Endodermal cell (in vitro differentiated cells): ENCODE data around the gene ATF3. TPM values are rescaled to one million over a fixed set of nuclear protein-coding genes. Genes with fewer than 3 reads are reported as not detected.

Experiments
- DNase-seq: peaks from one replicate; pipeline ENCODE4 v3.0.0-alpha.2; 2017
- H3K27ac ChIP-seq: 2 replicates; pipeline ENCODE4 v1.5.1; 2013; ENCODE audit warnings: mild to moderate bottlenecking, low read depth, low read length, moderate library complexity
- H3K27me3 ChIP-seq: 2 replicates; pipeline ENCODE4 v1.6.1; 2013; ENCODE audit warnings: mild to moderate bottlenecking, low read length, moderate library complexity; ENCODE audit not compliant: insufficient read depth, control insufficient read depth, poor library complexity, severe bottlenecking
- H3K36me3 ChIP-seq: 2 replicates; pipeline ENCODE4 v1.7.0; 2013; ENCODE audit warnings: mild to moderate bottlenecking, low read length, moderate library complexity; ENCODE audit not compliant: control insufficient read depth, insufficient read depth
- H3K4me1 ChIP-seq: one replicate; pipeline ENCODE4 v1.7.0; 2013; ENCODE audit warnings: low read length; ENCODE audit not compliant: control insufficient read depth, insufficient read depth
- H3K4me3 ChIP-seq: 2 replicates; pipeline ENCODE4 v1.5.1; 2013; ENCODE audit warnings: mild to moderate bottlenecking, low read length, moderate library complexity
- H3K9ac ChIP-seq: 2 replicates; pipeline ENCODE4 v1.6.1; 2013; ENCODE audit warnings: mild to moderate bottlenecking, low read length, moderate library complexity; ENCODE audit not compliant: poor library complexity, severe bottlenecking; ENCODE audit errors: extremely low read depth
- H3K9me3 ChIP-seq: 2 replicates; pipeline ENCODE4 v1.6.1; 2013; ENCODE audit warnings: mild to moderate bottlenecking, low read length, moderate library complexity; ENCODE audit not compliant: control insufficient read depth
- H3K27ac Mint-ChIP-seq: 2 replicates; pipeline ENCODE4 v1.8.0; 2020; ENCODE audit warnings: mixed read lengths
- H3K27me3 Mint-ChIP-seq: 2 replicates; pipeline ENCODE4 v1.8.0; 2021; ENCODE audit warnings: mild to moderate bottlenecking, mixed read lengths; ENCODE audit not compliant: insufficient read depth
- H3K36me3 Mint-ChIP-seq: 2 replicates; pipeline ENCODE4 v1.8.0; 2020; ENCODE audit warnings: low read depth, mixed read lengths
- H3K4me1 Mint-ChIP-seq: 2 replicates; pipeline ENCODE4 v1.8.0; 2020; ENCODE audit warnings: mixed read lengths
- H3K4me3 Mint-ChIP-seq: 2 replicates; pipeline ENCODE4 v1.8.0; 2020; ENCODE audit warnings: mild to moderate bottlenecking, moderate library complexity, mixed read lengths
- H3K9me3 Mint-ChIP-seq: 2 replicates; pipeline ENCODE4 v1.8.0; 2020; ENCODE audit warnings: mild to moderate bottlenecking, mixed read lengths
- CTCF ChIP-seq: fragments of 200-600 bp; sonication (generic); conservative IDR thresholded peaks from 2 replicates; pipeline ENCODE4 v1.5.0; 2021; ENCODE audit warnings: antibody characterized with exemption, mild to moderate bottlenecking
- WGBS, 2 experiments: methylation state at CpG; one replicate each; pipeline versions ENCODE4 v1.1.5 to v1.1.7; 2013; ENCODE audit warnings: missing lambda C conversion rate in 2 of 2, mixed read lengths in 1 of 2; ENCODE audit not compliant: insufficient coverage in 1 of 2, insufficient read length in 1 of 2; 5-methylcytosine and 5-hydroxymethylcytosine counted together
- total RNA-seq, 2 donors: library from RNA; stranded (reverse); fragmentation: NEBNext Ultra II Directional in 1 of 2; extraction: Animal tissue kit (Norgen Biotek cat#: 25700) in 1 of 2; gene quantifications; 2 replicates in 1 of 2; 3 replicates in 1 of 2; pipeline ENCODE4 v1.2.1, GENCODE V29; 2021

ATF3 gene
- total RNA-seq, 2 donors from 2014 or later = 12.6 to 24.0 TPM

GRCh38 chr1:212578041-212578440 is 30.5 kb upstream of the ATF3 start:
- Mint-ChIP-seq H3K4me1 (peaks cover 6% of the 10 kb centered on the region), H3K9me3 (no peaks in the 10 kb centered on the region), H3K27me3 (peaks cover 3% of the 10 kb centered on the region), H3K27ac (no peak overlapping the region), H3K4me3 (no peak overlapping the region), H3K36me3 (no peaks in the 10 kb centered on the region)
- Histone ChIP-seq H3K27me3 (no peaks in the 10 kb centered on the region), H3K27ac (no peak overlapping the region), H3K4me1 (no peaks in the 10 kb centered on the region), H3K9ac (no peak overlapping the region), H3K4me3 (no peak overlapping the region), H3K9me3 (no peaks in the 10 kb centered on the region), H3K36me3 (no peaks in the 10 kb centered on the region)
- no peak for TF ChIP-seq CTCF
- DNase-seq = no peak
- 100% methylated on average over 1 of the region's 1 CpG for WGBS, 2 experiments

GRCh38 chr1:212581034-212581433 is 27.5 kb upstream of the ATF3 start:
- Histone ChIP-seq H3K4me1 (no peaks in the 10 kb centered on the region), H3K27ac (no peak overlapping the region), H3K27me3 (peaks cover 5% of the 10 kb centered on the region), H3K36me3 (no peaks in the 10 kb centered on the region), H3K4me3 (no peak overlapping the region), H3K9ac (no peak overlapping the region), H3K9me3 (no peaks in the 10 kb centered on the region)
- Mint-ChIP-seq H3K27ac (no peak overlapping the region), H3K36me3 (no peaks in the 10 kb centered on the region), H3K27me3 (peaks cover 3% of the 10 kb centered on the region), H3K9me3 (no peaks in the 10 kb centered on the region), H3K4me3 (no peak overlapping the region), H3K4me1 (peaks cover 12% of the 10 kb centered on the region)
- 92 to 94% methylated on average over 7 to 8 of the region's 8 CpGs for WGBS, 2 experiments
- no peak for TF ChIP-seq CTCF
- DNase-seq = no peak

- peaks cover 6% of the 10 kb centered on the region for H3K27me3 ChIP-seq
- Mint-ChIP-seq H3K4me1 (peaks cover 18% of the 10 kb centered on the region), H3K27me3 (peaks cover 3% of the 10 kb centered on the region), H3K27ac (no peak overlapping the region), H3K36me3 (no peaks in the 10 kb centered on the region), H3K9me3 (no peaks in the 10 kb centered on the region), H3K4me3 (no peak overlapping the region)
- H3K9me3 ChIP-seq = no peaks in the 10 kb centered on the region
- no peaks in the 10 kb centered on the region for H3K36me3 ChIP-seq
- WGBS, 2 experiments = 82 to 91% methylated on average over 5 of the region's 5 CpGs
- TF ChIP-seq CTCF = no peak
- no peak overlapping the region for H3K4me3 ChIP-seq
- peaks cover 2% of the 10 kb centered on the region for H3K4me1 ChIP-seq
- DNase-seq = no peak
- H3K27ac ChIP-seq = no peak overlapping the region
- no peak overlapping the region for H3K9ac ChIP-seq
Observed at GRCh38 chr1:212582291-212582690, 26.3 kb upstream of the ATF3 start.
